Upper lobe of left lung (tissue), 6 donors: ENCODE data around the gene FAM110A. TPM values are rescaled to one million over a fixed set of nuclear protein-coding genes. Genes with fewer than 3 reads are reported as not detected.

Experiments used
- ATAC-seq, 2 donors: fragments of 200-7000 bp; cut with Tn5 transposase; one replicate each; pipeline ENCODE4 v1.9.1; 2022; ENCODE audit warnings: mild to moderate bottlenecking in 2 of 2, moderate library complexity in 2 of 2; ENCODE audit not compliant: low FRiP score in 2 of 2
- DNase-seq, 2 donors: peaks; one replicate each; pipeline ENCODE4 v3.0.0-alpha.2; 2019 to 2020
- H3K27ac ChIP-seq, 4 donors: fragments of 200-600 bp; sonication (generic); one replicate each; pipeline ENCODE4 v1.5.1; 2016 to 2019
- H3K27me3 ChIP-seq, 4 donors: fragments of 200-600 bp; sonication (generic); one replicate each; pipeline ENCODE4 v1.5.1; 2017 to 2019
- H3K36me3 ChIP-seq, 4 donors: fragments of 200-600 bp; sonication (generic); one replicate each; pipeline ENCODE4 v1.5.1; 2016 to 2019
- H3K4me1 ChIP-seq, 4 donors: fragments of 200-600 bp; sonication (generic); one replicate each; pipeline ENCODE4 v1.5.1; 2018 to 2019
- H3K4me3 ChIP-seq, 4 donors: fragments of 200-600 bp; sonication (generic); one replicate each; pipeline ENCODE4 v1.5.1; 2017 to 2019; ENCODE audit warnings: mild to moderate bottlenecking in 2 of 4, moderate library complexity in 1 of 4
- H3K9me3 ChIP-seq, 4 donors: fragments of 200-600 bp; sonication (generic); one replicate each; pipeline ENCODE4 v1.5.1; 2018 to 2019
- EP300 ChIP-seq, 4 donors: sonication (generic); formaldehyde crosslinking; IDR thresholded peaks; one replicate each; pipeline ENCODE4 v1.5.1; 2017; ENCODE audit warnings: antibody characterized with exemption in 4 of 4, control low read depth in 2 of 4
- POLR2A ChIP-seq, 4 donors: fragments of 450-650 bp; IDR thresholded peaks; one replicate each; pipeline ENCODE4 v1.5.1; 2016 to 2017; ENCODE audit warnings: antibody characterized with exemption in 4 of 4, mild to moderate bottlenecking in 2 of 4
- POLR2AphosphoS5 ChIP-seq, 2 donors: sonication (generic); formaldehyde crosslinking; IDR thresholded peaks; one replicate each; pipeline ENCODE4 v1.5.1; 2017; ENCODE audit warnings: antibody characterized with exemption in 2 of 2
- WGBS, 2 donors: methylation state at CpG; one replicate each; pipeline ENCODE4 v1.1.5; 2017 to 2018; 5-methylcytosine and 5-hydroxymethylcytosine counted together
- total RNA-seq, 6 donors: library from RNA; depleted of rRNA in 4 of 6; stranded (reverse); fragments of >200 nt in 4 of 6; gene quantifications; one replicate each; pipeline versions ENCODE4 v1.1.0 to v1.2.1, GENCODE V29; 2016 to 2021
- TF ChIP-seq, protein P1 (sequence below), 6 experiments: fragments of 450-650 bp in 4 of 6; fragments of 200-600 bp in 2 of 6; sonication (generic) in 2 of 6; IDR thresholded peaks; one replicate each; pipeline ENCODE4 v1.5.1; 2016 to 2019; ENCODE audit warnings: antibody characterized with exemption in 6 of 6
- donor health status: DM: no; HTN: no; CAD: no; lungs with moderate emphysema.
- donor health status: DM: no; HTN: yes; CAD: no; lungs with severe emphysema.

The FAM110A gene
- total RNA-seq, 6 donors from 2014 or later, result 13.2 to 27.9 (median 19.9) TPM

DNA sequence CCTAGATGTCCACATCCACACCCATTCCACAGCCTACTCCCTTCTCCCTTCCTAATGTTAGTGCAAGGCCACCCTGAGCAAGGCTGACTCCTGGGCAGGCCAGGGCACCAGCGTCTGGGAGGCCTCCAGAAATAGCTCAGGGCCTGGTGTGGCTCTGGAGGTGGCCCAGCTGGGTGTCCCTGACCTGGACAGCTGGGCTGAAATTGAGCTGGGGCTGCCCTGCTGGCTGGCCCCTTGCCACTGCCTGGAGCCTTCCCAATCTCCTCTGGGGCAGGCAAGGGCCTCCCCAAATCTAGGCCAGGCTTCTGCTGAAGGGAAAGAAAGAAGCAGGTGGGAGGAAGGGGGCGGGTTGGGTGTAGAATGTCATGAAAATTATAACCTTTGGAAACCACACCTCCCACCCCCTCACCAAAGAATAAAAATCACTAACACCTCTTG lies 2.1 kb downstream of the FAM110A start:
- Histone ChIP-seq H3K36me3 (no peaks in the 10 kb centered on the region), H3K27me3 (no peaks in the 10 kb centered on the region), H3K9me3 (no peaks in the 10 kb centered on the region), H3K27ac (peak overlapping the region; percentile 6 to 72 (median 46)), H3K4me3 (peak overlapping the region in 1 of 4 donors; percentile 88), H3K4me1 (peaks cover 32 to 56% (median 41%) of the 10 kb centered on the region in 4 donors)
- TF ChIP-seq, protein P1, sequence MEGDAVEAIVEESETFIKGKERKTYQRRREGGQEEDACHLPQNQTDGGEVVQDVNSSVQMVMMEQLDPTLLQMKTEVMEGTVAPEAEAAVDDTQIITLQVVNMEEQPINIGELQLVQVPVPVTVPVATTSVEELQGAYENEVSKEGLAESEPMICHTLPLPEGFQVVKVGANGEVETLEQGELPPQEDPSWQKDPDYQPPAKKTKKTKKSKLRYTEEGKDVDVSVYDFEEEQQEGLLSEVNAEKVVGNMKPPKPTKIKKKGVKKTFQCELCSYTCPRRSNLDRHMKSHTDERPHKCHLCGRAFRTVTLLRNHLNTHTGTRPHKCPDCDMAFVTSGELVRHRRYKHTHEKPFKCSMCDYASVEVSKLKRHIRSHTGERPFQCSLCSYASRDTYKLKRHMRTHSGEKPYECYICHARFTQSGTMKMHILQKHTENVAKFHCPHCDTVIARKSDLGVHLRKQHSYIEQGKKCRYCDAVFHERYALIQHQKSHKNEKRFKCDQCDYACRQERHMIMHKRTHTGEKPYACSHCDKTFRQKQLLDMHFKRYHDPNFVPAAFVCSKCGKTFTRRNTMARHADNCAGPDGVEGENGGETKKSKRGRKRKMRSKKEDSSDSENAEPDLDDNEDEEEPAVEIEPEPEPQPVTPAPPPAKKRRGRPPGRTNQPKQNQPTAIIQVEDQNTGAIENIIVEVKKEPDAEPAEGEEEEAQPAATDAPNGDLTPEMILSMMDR (IDR thresholded peaks at IDR 0.05), result no peak
- no peak for TF ChIP-seq EP300 (IDR thresholded peaks at IDR 0.05)
- peak in 1 of 2 donors; percentile 46 for DNase-seq
- ATAC-seq, result no peak
- 45 to 92% methylated on average over 1 to 2 of the region's 2 CpGs for WGBS, 2 donors

DNA sequence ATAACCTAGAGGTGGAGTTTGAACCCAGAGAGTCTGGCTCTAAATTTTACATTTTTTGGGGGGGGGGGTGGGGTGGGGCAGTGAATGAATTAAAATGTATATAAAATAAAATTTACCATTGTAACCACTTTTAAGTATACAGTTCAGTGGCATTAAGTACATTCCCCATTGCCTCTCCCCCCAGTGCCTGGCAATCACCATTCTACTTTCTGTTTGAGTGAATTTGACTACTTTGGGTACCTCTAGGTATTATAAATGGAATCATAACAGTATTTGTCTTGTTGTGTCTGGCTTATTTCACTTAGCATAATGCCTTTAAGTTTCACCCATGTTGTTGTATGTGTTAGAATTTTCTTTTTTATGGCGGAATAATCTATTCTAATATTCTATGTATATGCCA lies 2.7 kb downstream of the FAM110A start:
- no peaks in the 10 kb centered on the region for H3K27me3 ChIP-seq
- H3K4me1 ChIP-seq, result peaks cover 36 to 62% (median 42%) of the 10 kb centered on the region in 4 donors
- H3K36me3 ChIP-seq, result no peaks in the 10 kb centered on the region
- no peak for DNase-seq
- no peak for ATAC-seq
- TF ChIP-seq, protein P1 (IDR thresholded peaks at IDR 0.05), result no peak
- no peak for TF ChIP-seq POLR2AphosphoS5 (IDR thresholded peaks at IDR 0.05)
- TF ChIP-seq EP300 (IDR thresholded peaks at IDR 0.05), result no peak
- no peak for TF ChIP-seq POLR2A (IDR thresholded peaks at IDR 0.05)
- no peak overlapping the region for H3K4me3 ChIP-seq
- no peaks in the 10 kb centered on the region for H3K9me3 ChIP-seq
- 86 to 96% methylated on average over 1 of the region's 1 CpG for WGBS, 2 donors
- H3K27ac ChIP-seq, result peak overlapping the region in 3 of 4 donors; percentile 30 to 72 (median 62)

DNA sequence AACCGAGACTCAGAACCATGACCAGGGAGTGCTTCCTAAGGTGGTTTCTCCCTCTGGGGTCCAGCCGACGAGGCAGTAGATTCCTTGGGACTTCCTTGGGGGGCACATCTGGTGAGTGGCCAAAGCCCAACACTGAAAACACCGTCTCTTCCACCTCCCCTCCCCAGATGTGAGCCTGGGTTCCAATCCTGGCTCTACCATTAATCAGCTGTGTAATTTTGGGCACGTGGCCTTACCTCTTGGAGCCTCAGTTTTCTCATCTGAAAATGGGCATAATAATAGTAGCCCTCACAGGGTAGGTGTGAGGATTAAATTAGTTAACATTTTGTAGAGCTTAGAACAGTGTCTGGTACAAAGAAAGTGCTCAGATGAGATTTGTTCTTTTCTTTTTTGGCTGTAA lies 5.5 kb downstream of the FAM110A start:
- Histone ChIP-seq H3K4me3 (no peak overlapping the region), H3K9me3 (no peaks in the 10 kb centered on the region), H3K36me3 (no peaks in the 10 kb centered on the region), H3K27ac (no peak overlapping the region), H3K27me3 (no peaks in the 10 kb centered on the region), H3K4me1 (peaks cover 36 to 67% (median 50%) of the 10 kb centered on the region in 4 donors)
- no peak for DNase-seq
- TF ChIP-seq POLR2AphosphoS5 (IDR thresholded peaks at IDR 0.05), result no peak
- no peak for ATAC-seq
- WGBS, 2 donors, result 95% methylated on average over 5 of the region's 5 CpGs

DNA sequence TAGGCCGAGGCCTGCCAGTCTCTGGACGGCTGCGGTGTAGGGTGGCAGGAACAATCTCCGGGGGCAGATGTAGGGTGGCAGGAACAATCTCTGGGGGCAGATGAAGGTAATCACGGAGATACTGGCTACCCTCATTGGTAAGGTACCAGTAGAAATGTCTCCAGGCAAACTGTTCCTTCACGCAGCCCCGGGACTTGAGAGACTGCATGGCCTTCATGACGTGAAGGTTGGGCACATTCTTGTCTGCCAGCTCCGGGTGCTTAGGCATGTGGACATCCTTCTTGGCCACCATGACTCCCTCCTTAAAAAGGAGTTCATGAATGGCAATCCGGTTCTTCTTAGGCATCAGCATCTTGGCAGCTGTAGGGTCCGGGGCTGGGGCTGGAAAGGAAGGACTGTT lies 6.1 kb downstream of the FAM110A start:
- no peak for ATAC-seq
- H3K4me1 ChIP-seq, result peaks cover 37 to 69% (median 51%) of the 10 kb centered on the region in 4 donors

DNA sequence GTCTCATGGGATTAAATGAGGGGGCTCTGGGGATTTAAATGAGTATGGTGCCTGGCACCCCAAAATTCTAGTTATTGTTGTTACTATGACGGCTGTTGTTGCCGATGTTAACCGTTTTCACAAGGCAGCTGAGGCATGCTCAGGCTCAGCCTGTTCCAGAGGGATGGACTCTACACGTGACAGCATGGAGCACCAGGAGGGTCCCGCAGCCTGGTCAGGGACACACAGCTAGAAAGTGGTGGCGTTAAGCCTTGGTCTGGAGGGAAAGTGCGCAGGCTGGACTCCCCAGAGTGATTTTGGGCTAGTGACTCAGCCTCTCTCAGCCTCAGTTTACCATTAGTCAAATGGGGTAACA lies 7.0 kb downstream of the FAM110A start:
- H3K4me1 ChIP-seq, result peaks cover 37 to 70% (median 51%) of the 10 kb centered on the region in 4 donors
- H3K27me3 ChIP-seq, result no peaks in the 10 kb centered on the region
- peak overlapping the region in 1 of 4 donors; percentile 27 for H3K27ac ChIP-seq
- ATAC-seq, result no peak
- H3K9me3 ChIP-seq, result no peaks in the 10 kb centered on the region
- 95 to 98% methylated on average over 5 to 7 of the region's 7 CpGs for WGBS, 2 donors
- DNase-seq, result no peak
- no peak overlapping the region for H3K4me3 ChIP-seq
- TF ChIP-seq POLR2A (IDR thresholded peaks at IDR 0.05), result no peak
- TF ChIP-seq POLR2AphosphoS5 (IDR thresholded peaks at IDR 0.05), result no peak
- TF ChIP-seq EP300 (IDR thresholded peaks at IDR 0.05), result no peak
- TF ChIP-seq, protein P1 (IDR thresholded peaks at IDR 0.05), result no peak
- peaks cover 0 to 5% (median 2%) of the 10 kb centered on the region in 4 donors for H3K36me3 ChIP-seq

More for the DNA sequence above, 6.1 kb downstream of the FAM110A start:
- no peak for DNase-seq
- no peaks in the 10 kb centered on the region for H3K9me3 ChIP-seq
- WGBS, 2 donors, result 95% methylated on average over 7 to 11 of the region's 11 CpGs
- H3K27ac ChIP-seq, result no peak overlapping the region
- no peak for TF ChIP-seq POLR2AphosphoS5 (IDR thresholded peaks at IDR 0.05)
- no peak for TF ChIP-seq POLR2A (IDR thresholded peaks at IDR 0.05)
- no peak for TF ChIP-seq EP300 (IDR thresholded peaks at IDR 0.05)
- TF ChIP-seq, protein P1 (IDR thresholded peaks at IDR 0.05), result no peak
- no peaks in the 10 kb centered on the region for H3K27me3 ChIP-seq
- no peaks in the 10 kb centered on the region for H3K36me3 ChIP-seq
- no peak overlapping the region for H3K4me3 ChIP-seq
